H1 (cell line): ENCODE measurements around the gene IL1A.

Source experiments
- EZH2 ChIP-seq: fragments of 200-600 bp; sonication (generic); IDR thresholded peaks from 2 replicates; pipeline ENCODE4 v1.7.1; 2012; ENCODE audit warnings: low read depth, mild to moderate bottlenecking, moderate library complexity, low read length, inconsistent platforms; ENCODE audit not compliant: severe bottlenecking
- KDM5A ChIP-seq: fragments of 200-600 bp; IDR thresholded peaks from 2 replicates; pipeline ENCODE4 v1.7.1; 2012; ENCODE audit warnings: mild to moderate bottlenecking, low read length, inconsistent platforms, mixed read lengths
- NANOG ChIP-seq: IDR thresholded peaks from 2 replicates; pipeline ENCODE4 v1.6.1; 2011; ENCODE audit warnings: low read length, low read depth, mild to moderate bottlenecking, inconsistent platforms; ENCODE audit not compliant: insufficient read depth, poor library complexity, severe bottlenecking
- SIN3A ChIP-seq, 2 experiments: IDR thresholded peaks in 1 of 2; conservative IDR thresholded peaks in 1 of 2; 2 replicates each; pipeline ENCODE4 v1.6.1; 2011 to 2012; ENCODE audit warnings: low read length in 2 of 2, improper control_type of control experiment in 1 of 2, low read depth in 1 of 2, mild to moderate bottlenecking in 1 of 2
- TCF12 ChIP-seq: IDR thresholded peaks from 2 replicates; pipeline ENCODE4 v1.6.1; 2011; ENCODE audit warnings: low read depth, mild to moderate bottlenecking, low read length
- TEAD4 ChIP-seq: IDR thresholded peaks from 2 replicates; pipeline ENCODE4 v1.6.1; 2012; ENCODE audit warnings: low read depth, low read length, inconsistent platforms, mixed read lengths
- TF ChIP-seq, protein P1 (sequence below): IDR thresholded peaks from 2 replicates; pipeline ENCODE4 v1.6.1; 2012; ENCODE audit warnings: inconsistent platforms

DNA sequence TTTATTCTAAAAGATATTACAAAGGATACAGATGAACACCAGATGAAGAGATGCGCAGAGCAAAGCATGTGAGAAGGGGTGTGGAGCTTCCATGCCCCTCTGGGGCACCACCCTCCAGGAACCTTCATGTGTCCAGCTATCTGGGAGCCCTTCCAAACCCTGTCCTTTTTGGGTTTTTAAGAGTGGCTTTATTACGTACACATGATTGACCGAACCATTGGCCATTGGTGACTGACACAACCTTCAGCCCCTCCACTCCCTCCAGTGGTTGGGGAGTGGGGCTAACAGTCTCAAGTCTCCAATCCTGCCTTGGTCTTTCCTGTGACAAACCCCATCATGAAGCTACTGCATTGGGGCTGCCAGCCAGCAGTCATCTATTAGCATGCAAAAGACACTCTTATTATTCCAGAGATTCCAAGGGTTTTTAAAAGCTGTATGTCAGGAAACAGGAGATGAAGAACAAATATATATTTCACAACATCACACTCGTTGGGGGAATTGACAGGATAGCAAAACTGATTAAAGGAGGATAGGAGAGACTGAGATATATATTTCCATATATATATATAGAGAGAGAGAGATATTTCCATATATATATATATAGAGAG, 32.9 kb upstream of the IL1A start:
- no peak for TF ChIP-seq NANOG
- no peak for TF ChIP-seq EZH2
- TF ChIP-seq TEAD4 = no peak
- TF ChIP-seq SIN3A (conservative IDR thresholded peaks at IDR 0.05 in 1 of 2, IDR thresholded peaks at IDR 0.05 in 1 of 2; ENCODE audit: low read depth in 1 of 2, low read length in 2 of 2) = no peak
- TF ChIP-seq TCF12 = no peak
- TF ChIP-seq, protein P1, sequence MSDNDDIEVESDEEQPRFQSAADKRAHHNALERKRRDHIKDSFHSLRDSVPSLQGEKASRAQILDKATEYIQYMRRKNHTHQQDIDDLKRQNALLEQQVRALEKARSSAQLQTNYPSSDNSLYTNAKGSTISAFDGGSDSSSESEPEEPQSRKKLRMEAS = no peak
- TF ChIP-seq KDM5A = no peak
